SK-N-SH (cell line): ENCODE results near the gene BRD4. TPM values are rescaled to one million over a fixed set of nuclear protein-coding genes. Genes with fewer than 3 reads are reported as not detected.

Experiments used
- CTCF ChIA-PET: fragments of 300-600, 350-600 bp; formaldehyde crosslinking; extraction: SDS; loops from one replicate; lab custom pipeline; 2021; lab: Yijun Ruan, JAX
- POLR2A ChIA-PET: fragments of 350-600 bp; sonication (Branson Sonifier 250); formaldehyde crosslinking; extraction: SDS; loops from one replicate; lab custom pipeline; 2020; ENCODE audit warnings: antibody characterized with exemption, inconsistent platforms; lab: Yijun Ruan, JAX
- DNase-seq: peaks from one replicate; pipeline ENCODE4 v3.0.0; 2012
- H2AFZ ChIP-seq: fragments of 200-600 bp; sonication (generic); 2 replicates; pipeline ENCODE4 v1.8.1; 2016; ENCODE audit warnings: antibody characterized with exemption, mild to moderate bottlenecking, low read depth
- H3F3A ChIP-seq: fragments of 200-600 bp; sonication (generic); replicated peaks from 2 replicates; pipeline ENCODE3; 2016; ENCODE audit warnings: antibody characterized with exemption, mild to moderate bottlenecking; ENCODE audit not compliant: insufficient read depth
- H3K27ac ChIP-seq, 2 experiments: fragments of 200-500 bp in 1 of 2; fragments of 200-600 bp in 1 of 2; sonication (Bioruptor generic) in 1 of 2; sonication (generic), shearing (Covaris generic) in 1 of 2; 2 replicates each; pipeline versions ENCODE4 v1.5.1 to v1.6.1; 2014 to 2016; ENCODE audit warnings: low read depth in 2 of 2, inconsistent platforms in 1 of 2, low read length in 1 of 2, mild to moderate bottlenecking in 1 of 2, mixed read lengths in 1 of 2
- H3K27me3 ChIP-seq: fragments of 200-600 bp; sonication (generic), shearing (Covaris generic); 2 replicates; pipeline ENCODE4 v1.6.1; 2016; ENCODE audit warnings: mixed run types; ENCODE audit not compliant: insufficient read depth
- H3K36me3 ChIP-seq, 2 experiments: fragments of 200-500 bp in 1 of 2; fragments of 200-600 bp in 1 of 2; sonication (Bioruptor generic) in 1 of 2; sonication (generic) in 1 of 2; replicated peaks in 1 of 2; 2 replicates each; pipeline versions ENCODE3 to v1.5.1; 2014 to 2016; ENCODE audit warnings: low read length in 1 of 2, mild to moderate bottlenecking in 1 of 2; ENCODE audit not compliant: insufficient read depth in 2 of 2, control insufficient read depth in 1 of 2
- H3K4me1 ChIP-seq, 2 experiments: fragments of 200-500 bp in 1 of 2; fragments of 200-600 bp in 1 of 2; sonication (Bioruptor generic) in 1 of 2; sonication (generic), shearing (Covaris generic) in 1 of 2; 2 replicates each; pipeline versions ENCODE4 v1.5.1 to v1.6.1; 2014 to 2016; ENCODE audit warnings: low read depth in 1 of 2, low read length in 1 of 2, mixed run types in 1 of 2; ENCODE audit not compliant: insufficient read depth in 2 of 2, control insufficient read depth in 1 of 2
- H3K4me2 ChIP-seq: fragments of 200-600 bp; sonication (generic), shearing (Covaris generic); 2 replicates; pipeline ENCODE4 v1.6.1; 2017; ENCODE audit warnings: mixed run types
- H3K4me3 ChIP-seq, 2 experiments: fragments of 200-500 bp in 1 of 2; fragments of 200-600 bp in 1 of 2; sonication (Bioruptor generic) in 1 of 2; sonication (generic), shearing (Covaris generic) in 1 of 2; 2 replicates each; pipeline versions ENCODE4 v1.5.1 to v1.8.1; 2014 to 2016; ENCODE audit warnings: low read depth in 2 of 2, inconsistent platforms in 1 of 2, low read length in 1 of 2, mild to moderate bottlenecking in 1 of 2, mixed read lengths in 1 of 2, moderate library complexity in 1 of 2
- H3K79me2 ChIP-seq: fragments of 200-600 bp; sonication (generic); 2 replicates; pipeline ENCODE4 v1.8.1; 2017; ENCODE audit warnings: mild to moderate bottlenecking; ENCODE audit not compliant: insufficient read depth
- H3K9ac ChIP-seq: fragments of 200-600 bp; sonication (generic); 2 replicates; pipeline ENCODE4 v1.6.1; 2017; ENCODE audit warnings: mixed run types
- H3K9me2 ChIP-seq: fragments of 200-600 bp; sonication (generic); 2 replicates; pipeline ENCODE4 v1.6.1; 2017; ENCODE audit warnings: mixed run types
- H3K9me3 ChIP-seq: fragments of 200-600 bp; sonication (generic); 2 replicates; pipeline ENCODE4 v1.6.1; 2017; ENCODE audit warnings: mixed run types, mild to moderate bottlenecking, moderate library complexity
- H4K20me1 ChIP-seq: fragments of 200-600 bp; sonication (generic); 2 replicates; pipeline ENCODE4 v1.6.1; 2017; ENCODE audit warnings: mild to moderate bottlenecking, mixed run types; ENCODE audit not compliant: insufficient read depth
- ELF1 ChIP-seq: IDR thresholded peaks from 2 replicates; pipeline ENCODE4 v1.4.0; 2012
- FOXJ3 ChIP-seq: sonication (generic); formaldehyde crosslinking; IDR thresholded peaks from 2 replicates; pipeline ENCODE4 v1.5.1; 2020; ENCODE audit warnings: mild to moderate bottlenecking, missing genetic modification reagents
- GABPA ChIP-seq: IDR thresholded peaks from 2 replicates; pipeline ENCODE4 v1.4.0; 2012; ENCODE audit warnings: low read depth, mild to moderate bottlenecking
- NFIC ChIP-seq: IDR thresholded peaks from 2 replicates; pipeline ENCODE4 v1.4.0; 2012; ENCODE audit warnings: borderline replicate concordance
- NRF1 ChIP-seq: IDR thresholded peaks from 2 replicates; pipeline ENCODE4 v1.6.1; 2012; ENCODE audit warnings: low read depth, mild to moderate bottlenecking, low read length
- RXRA ChIP-seq: IDR thresholded peaks from 2 replicates; pipeline ENCODE4 v1.4.0; 2012; ENCODE audit warnings: low read depth, mild to moderate bottlenecking, borderline replicate concordance
- SIN3A ChIP-seq: IDR thresholded peaks from 2 replicates; pipeline ENCODE4 v1.6.1; 2012; ENCODE audit warnings: low read depth, mild to moderate bottlenecking, low read length, moderate library complexity, borderline replicate concordance
- TAF1 ChIP-seq: IDR thresholded peaks from 2 replicates; pipeline ENCODE4 v1.6.1; 2012; ENCODE audit warnings: low read depth, mild to moderate bottlenecking, low read length, moderate library complexity, borderline replicate concordance
- TEAD4 ChIP-seq: IDR thresholded peaks from 2 replicates; pipeline ENCODE4 v1.4.0; 2012; ENCODE audit warnings: mild to moderate bottlenecking, borderline replicate concordance; ENCODE audit not compliant: insufficient read depth
- WGBS: methylation state at CpG from one replicate; pipeline ENCODE4 v1.1.6; 2017; ENCODE audit warnings: low lambda C conversion rate; 5-methylcytosine and 5-hydroxymethylcytosine counted together
- polyA plus RNA-seq, 3 experiments: library from polyadenylated mRNA; depleted of rRNA; stranded (reverse); fragments of >200 nt; gene quantifications; 2 replicates each; pipeline ENCODE4 v1.2.3, GENCODE V29; 2012
- TF ChIP-seq, protein P1 (sequence below): IDR thresholded peaks from 2 replicates; pipeline ENCODE4 v1.4.0; 2012; ENCODE audit warnings: low read depth, borderline replicate concordance
- TF ChIP-seq, protein P2 (sequence below): IDR thresholded peaks from 2 replicates; pipeline ENCODE4; 2012
- TF ChIP-seq, protein P3 (sequence below): IDR thresholded peaks from 2 replicates; pipeline ENCODE4 v1.4.0; 2012; ENCODE audit warnings: low read depth, borderline replicate concordance
- TF ChIP-seq, protein P4 (sequence below): fragments of 200-600 bp; sonication (generic); IDR thresholded peaks from 2 replicates; pipeline ENCODE4 v1.6.1; 2017; ENCODE audit warnings: antibody characterized with exemption, mild to moderate bottlenecking, moderate library complexity
- TF ChIP-seq, protein P5 (sequence below): fragments of 150-350 bp; IDR thresholded peaks from 2 replicates; pipeline ENCODE4 v1.6.1; 2016; ENCODE audit warnings: mild to moderate bottlenecking, low read depth, low read length

The BRD4 gene
- polyA plus RNA-seq, 1 of the 3 experiments (the other 2 are of a cell fraction): 10.0 TPM

DNA sequence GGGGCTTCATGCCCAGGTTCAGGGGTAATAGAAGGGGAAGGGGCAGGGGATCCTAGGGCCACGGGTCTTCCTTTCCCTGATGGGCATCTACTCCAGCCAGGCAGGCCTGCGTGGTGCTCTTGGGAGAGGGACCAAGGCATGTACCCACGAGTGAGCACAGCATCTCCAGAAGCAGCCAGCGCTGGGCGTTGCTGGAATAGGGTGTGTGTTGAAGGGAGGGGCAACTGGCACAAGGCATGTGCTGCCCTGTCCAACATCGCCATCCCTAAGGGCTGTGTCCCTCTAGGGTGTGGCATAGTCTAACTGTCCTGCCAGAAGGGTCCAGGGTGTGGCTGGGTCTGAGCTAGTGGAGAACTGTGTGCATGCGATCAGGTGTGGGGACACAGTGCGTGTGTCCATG lies 134.4 kb downstream of the BRD4 start:
- no peak for TF ChIP-seq FOXJ3 (CRISPR knock-in tag)
- no peak for TF ChIP-seq NFIC
- TF ChIP-seq NRF1: no peak
- no peak for TF ChIP-seq ELF1
- TF ChIP-seq SIN3A: no peak
- TF ChIP-seq, protein P1, sequence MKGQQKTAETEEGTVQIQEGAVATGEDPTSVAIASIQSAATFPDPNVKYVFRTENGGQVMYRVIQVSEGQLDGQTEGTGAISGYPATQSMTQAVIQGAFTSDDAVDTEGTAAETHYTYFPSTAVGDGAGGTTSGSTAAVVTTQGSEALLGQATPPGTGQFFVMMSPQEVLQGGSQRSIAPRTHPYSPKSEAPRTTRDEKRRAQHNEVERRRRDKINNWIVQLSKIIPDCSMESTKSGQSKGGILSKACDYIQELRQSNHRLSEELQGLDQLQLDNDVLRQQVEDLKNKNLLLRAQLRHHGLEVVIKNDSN: no peak
- TF ChIP-seq, protein P2, sequence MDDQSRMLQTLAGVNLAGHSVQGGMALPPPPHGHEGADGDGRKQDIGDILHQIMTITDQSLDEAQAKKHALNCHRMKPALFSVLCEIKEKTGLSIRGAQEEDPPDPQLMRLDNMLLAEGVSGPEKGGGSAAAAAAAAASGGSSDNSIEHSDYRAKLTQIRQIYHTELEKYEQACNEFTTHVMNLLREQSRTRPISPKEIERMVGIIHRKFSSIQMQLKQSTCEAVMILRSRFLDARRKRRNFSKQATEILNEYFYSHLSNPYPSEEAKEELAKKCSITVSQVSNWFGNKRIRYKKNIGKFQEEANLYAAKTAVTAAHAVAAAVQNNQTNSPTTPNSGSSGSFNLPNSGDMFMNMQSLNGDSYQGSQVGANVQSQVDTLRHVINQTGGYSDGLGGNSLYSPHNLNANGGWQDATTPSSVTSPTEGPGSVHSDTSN: no peak
- TF ChIP-seq, protein P3, sequence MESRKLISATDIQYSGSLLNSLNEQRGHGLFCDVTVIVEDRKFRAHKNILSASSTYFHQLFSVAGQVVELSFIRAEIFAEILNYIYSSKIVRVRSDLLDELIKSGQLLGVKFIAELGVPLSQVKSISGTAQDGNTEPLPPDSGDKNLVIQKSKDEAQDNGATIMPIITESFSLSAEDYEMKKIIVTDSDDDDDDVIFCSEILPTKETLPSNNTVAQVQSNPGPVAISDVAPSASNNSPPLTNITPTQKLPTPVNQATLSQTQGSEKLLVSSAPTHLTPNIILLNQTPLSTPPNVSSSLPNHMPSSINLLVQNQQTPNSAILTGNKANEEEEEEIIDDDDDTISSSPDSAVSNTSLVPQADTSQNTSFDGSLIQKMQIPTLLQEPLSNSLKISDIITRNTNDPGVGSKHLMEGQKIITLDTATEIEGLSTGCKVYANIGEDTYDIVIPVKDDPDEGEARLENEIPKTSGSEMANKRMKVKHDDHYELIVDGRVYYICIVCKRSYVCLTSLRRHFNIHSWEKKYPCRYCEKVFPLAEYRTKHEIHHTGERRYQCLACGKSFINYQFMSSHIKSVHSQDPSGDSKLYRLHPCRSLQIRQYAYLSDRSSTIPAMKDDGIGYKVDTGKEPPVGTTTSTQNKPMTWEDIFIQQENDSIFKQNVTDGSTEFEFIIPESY: no peak
- TF ChIP-seq, protein P4, sequence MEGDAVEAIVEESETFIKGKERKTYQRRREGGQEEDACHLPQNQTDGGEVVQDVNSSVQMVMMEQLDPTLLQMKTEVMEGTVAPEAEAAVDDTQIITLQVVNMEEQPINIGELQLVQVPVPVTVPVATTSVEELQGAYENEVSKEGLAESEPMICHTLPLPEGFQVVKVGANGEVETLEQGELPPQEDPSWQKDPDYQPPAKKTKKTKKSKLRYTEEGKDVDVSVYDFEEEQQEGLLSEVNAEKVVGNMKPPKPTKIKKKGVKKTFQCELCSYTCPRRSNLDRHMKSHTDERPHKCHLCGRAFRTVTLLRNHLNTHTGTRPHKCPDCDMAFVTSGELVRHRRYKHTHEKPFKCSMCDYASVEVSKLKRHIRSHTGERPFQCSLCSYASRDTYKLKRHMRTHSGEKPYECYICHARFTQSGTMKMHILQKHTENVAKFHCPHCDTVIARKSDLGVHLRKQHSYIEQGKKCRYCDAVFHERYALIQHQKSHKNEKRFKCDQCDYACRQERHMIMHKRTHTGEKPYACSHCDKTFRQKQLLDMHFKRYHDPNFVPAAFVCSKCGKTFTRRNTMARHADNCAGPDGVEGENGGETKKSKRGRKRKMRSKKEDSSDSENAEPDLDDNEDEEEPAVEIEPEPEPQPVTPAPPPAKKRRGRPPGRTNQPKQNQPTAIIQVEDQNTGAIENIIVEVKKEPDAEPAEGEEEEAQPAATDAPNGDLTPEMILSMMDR: no peak
- no peak for TF ChIP-seq TAF1
- TF ChIP-seq, protein P5, sequence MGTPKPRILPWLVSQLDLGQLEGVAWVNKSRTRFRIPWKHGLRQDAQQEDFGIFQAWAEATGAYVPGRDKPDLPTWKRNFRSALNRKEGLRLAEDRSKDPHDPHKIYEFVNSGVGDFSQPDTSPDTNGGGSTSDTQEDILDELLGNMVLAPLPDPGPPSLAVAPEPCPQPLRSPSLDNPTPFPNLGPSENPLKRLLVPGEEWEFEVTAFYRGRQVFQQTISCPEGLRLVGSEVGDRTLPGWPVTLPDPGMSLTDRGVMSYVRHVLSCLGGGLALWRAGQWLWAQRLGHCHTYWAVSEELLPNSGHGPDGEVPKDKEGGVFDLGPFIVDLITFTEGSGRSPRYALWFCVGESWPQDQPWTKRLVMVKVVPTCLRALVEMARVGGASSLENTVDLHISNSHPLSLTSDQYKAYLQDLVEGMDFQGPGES: no peak
- TF ChIP-seq RXRA: no peak
- no peak for TF ChIP-seq TEAD4
- TF ChIP-seq GABPA: no peak
- TF ChIP-seq, all 33 proteins: peak for 0
- Histone ChIP-seq H3K4me3 (no peak overlapping the region), H3K9me2 (no peaks in the 10 kb centered on the region), H3K4me2 (no peak overlapping the region), H2AFZ (no peak overlapping the region), H3F3A (peaks cover 11% of the 10 kb centered on the region), H3K9ac (no peak overlapping the region), H3K36me3 (no peaks in the 10 kb centered on the region), H3K4me1 (peaks cover 0 to 22% of the 10 kb centered on the region in 2 experiments; a peak in 1 of 4 replicates), H3K27ac (no peak overlapping the region), H3K27me3 (no peaks in the 10 kb centered on the region), H4K20me1 (no peaks in the 10 kb centered on the region), H3K79me2 (no peaks in the 10 kb centered on the region), H3K9me3 (no peaks in the 10 kb centered on the region)
- DNase-seq: no peak
- WGBS: 82% methylated on average over 8 of the region's 8 CpGs
- POLR2A ChIA-PET: no interaction called here
- CTCF ChIA-PET: interaction anchor here (1.6 to 1.8 kb wide), 2 partner anchors 20 to 54 kb away, joined by 5 to 10 read pairs; no protein-coding TSS in a partner anchor
